HG02763 (cell line): ENCODE measurements around the gene UBE2J2.

Experiments used
- ATAC-seq: cut with Tn5 transposase; IDR thresholded peaks from one replicate; pipeline ENCODE4 v1.9.1; 2021; ENCODE audit warnings: mild to moderate bottlenecking, moderate library complexity; ENCODE audit not compliant: unreplicated experiment

UBE2J2 gene

DNA sequence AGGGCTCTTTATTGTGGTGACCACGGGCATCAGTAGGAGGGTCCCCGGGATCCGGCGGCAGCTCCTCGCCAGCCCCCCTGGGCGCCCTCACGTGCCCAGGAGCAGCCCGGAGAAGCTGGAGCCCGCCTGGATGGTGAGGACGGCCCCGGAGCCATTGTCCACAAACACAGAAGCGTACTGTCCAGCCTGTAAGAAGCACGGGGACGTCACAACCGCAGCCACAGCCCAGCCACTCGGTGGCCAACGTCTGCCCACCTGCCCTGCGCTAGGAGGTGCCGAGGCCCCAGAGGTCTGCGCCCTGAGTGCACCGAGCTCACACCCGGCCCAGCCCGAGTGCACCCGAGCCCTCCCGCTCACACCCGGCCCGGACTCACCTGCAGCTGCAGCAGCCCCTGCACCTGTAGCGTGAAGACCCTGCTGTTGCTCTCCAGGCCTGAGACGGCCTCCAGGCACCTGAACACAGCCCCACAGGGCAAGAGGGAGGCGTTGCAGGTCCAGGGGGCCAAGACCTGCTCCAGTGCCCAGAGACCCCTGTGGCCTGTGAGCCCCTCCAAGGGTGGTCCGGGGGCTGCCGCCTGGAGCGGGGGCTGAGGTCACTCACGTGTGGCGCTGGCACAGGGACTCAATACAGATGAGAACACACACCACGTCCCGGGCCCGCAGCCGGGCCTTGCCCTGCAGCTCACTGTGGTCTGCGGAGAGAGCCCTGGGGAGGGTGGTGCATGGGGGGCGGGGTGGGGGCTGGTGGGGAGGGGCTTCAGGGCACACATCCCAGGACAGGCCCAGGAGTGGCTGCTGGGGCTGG is 31.0 kb downstream of the UBE2J2 start:
- no peak for ATAC-seq

DNA sequence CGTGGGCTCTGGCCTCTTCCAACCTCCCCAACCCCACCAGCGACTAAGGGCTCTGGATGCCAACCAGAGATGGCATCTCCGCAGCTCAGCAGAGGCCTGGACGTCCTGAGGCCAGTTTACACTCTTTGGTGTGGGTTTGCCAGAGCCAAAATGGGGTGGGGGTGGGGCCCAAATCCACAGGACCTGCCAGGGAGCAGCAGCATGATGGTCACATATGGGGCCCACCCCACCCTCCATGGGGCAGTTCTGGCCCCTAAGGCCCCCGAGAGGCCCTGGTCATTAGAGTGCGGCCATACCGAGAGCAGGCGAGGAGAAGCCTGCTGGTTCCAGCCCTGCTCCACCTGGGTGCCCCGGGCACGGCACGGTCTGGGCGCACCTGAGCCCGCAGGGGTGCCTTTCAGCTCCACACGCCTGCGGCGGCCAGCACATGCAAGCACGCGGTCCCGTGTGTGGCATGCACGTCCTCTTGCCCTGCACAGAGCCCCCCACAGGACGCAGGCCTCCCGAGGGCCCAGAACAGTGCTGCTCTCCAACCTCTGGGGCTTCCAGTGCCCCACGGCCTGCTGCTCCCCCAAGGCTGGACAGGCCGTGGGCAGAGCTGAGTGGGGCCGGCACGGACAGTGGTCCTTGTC is 31.9 kb downstream of the UBE2J2 start:
- no peak for ATAC-seq

DNA sequence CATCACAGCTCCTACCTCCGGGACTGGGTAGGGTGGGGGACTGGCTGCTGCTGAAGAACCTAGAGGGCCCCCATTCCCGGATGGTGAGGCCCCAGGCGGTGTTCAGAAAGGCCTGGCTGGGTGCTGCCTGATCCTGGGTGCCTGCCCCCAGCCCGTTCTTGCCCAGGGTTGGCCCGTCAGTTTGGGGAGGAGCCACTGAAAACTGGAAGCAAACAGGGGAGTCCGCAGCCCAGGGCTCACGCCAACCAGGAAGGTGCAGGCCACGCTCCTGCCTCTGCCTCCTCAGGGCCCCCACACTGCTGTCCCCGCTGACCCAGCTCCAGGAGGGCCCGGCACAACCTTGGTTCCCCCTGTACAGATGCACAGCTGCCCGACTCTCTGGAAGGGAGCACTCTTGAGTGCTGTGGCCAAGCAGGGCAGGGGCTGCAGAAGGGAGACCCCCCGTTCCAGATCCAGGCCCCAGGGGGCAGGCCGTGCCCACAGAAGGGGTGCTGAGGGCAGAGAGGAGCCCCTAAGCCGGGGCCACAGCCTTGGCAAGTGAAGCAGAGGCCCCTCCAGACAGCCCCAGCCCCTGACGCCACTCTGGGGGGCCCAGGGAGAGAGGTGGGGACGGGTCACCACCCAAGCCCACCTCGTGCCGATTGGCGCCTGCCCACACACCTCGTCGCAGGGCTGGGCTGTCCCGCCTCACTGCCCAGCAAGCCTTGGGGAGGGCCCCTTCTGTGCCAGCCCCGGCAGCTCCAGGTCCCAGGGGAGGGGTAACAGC is 32.6 kb downstream of the UBE2J2 start:
- no peak for ATAC-seq

DNA sequence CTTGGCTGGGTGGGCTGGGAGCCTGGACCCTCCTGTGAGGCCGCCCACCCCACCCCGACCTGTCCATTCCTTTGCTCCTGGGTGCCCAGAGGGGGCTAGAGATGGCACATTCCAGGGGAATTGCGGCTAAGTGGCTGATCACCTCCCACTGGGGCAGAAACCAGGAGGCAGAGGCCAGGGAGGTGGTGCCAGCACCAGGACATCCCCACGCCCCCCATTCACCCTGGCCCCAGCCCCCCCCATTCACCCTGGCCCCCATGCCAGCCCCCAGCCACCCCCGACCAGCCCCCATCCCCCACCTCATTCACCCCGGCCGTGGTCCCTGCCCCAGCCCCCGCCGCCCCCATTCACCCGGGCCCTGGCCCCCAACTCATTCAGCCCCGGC is 33.3 kb downstream of the UBE2J2 start:
- no peak for ATAC-seq

DNA sequence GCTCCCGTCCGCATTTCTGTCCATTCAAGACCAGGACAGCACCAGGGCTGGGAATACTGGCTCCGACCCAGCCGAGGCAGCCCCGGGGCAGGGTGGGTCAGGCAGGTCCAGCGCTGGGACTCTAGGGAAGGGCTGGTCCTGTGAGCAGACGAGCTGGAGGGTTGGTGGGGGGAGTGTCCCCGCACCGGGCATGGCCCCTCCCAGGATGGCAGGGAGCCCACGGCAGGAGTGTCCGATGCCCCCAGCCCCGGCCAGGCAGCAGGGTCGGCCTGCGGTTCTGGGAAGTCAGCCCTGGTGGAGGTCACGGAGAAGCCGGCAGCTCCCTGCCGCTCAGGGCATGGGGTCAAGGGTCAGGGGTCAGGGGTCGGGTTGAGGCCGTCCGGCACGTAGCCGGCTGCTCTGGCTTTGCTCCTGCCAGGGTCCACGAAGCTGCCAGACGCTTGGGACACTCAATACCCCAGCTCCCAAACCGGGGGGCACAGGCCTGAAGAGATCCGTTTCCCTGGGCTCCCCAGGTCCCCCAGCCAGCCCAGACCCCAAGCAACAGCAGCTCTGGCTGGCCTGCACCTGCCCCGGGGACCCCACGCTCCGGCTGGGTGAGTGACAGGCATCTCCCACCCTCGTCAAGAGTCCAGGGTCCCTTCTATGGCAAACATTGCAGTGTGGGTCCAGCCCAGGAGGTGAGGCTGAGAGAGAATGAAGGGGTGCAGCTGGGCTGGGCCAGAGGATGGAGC is 33.9 kb downstream of the UBE2J2 start:
- ATAC-seq, result no peak

DNA sequence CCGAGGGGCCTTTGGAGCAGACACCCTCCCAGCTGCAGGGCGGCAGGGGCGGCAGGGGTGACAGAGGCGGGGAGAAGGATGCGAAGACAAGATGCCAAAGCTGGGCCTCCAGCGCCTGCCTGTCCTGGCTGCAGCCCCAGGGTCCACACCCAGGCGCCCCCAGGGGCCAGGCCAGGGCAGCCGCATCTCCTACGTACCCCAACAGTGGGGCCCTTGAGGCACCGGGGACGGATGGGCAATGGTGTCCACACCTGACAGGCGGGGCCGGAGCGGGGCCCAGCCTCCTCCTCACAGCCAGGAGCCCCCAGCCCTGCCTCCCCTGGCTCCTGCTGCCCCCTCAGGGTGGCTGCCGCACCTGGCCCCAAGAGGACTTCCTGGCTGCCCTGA is 34.4 kb downstream of the UBE2J2 start:
- ATAC-seq, result no peak

DNA sequence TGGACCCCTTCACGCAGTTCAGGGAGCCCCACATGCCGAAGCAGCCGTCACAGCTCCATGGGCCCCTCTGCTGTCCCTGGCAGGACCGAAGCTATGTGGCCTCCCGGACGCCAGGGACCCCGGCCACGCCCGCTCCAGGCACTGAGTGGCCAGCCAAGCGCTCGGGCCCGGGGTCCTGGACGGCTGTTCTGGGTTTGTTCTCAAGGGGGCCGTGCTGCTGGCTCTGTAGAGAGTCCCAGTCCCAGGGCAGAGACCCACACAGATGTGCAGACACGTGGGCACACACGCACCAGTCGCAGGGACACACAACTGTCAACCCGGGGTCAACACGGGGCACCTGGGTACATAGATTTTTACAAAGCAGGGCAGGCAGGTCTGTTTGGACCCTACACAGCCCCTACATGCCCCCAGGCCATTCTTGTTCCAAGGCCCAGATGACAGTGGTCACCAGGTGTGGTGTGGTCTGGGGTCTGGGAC is 34.9 kb downstream of the UBE2J2 start:
- ATAC-seq, result no peak

DNA sequence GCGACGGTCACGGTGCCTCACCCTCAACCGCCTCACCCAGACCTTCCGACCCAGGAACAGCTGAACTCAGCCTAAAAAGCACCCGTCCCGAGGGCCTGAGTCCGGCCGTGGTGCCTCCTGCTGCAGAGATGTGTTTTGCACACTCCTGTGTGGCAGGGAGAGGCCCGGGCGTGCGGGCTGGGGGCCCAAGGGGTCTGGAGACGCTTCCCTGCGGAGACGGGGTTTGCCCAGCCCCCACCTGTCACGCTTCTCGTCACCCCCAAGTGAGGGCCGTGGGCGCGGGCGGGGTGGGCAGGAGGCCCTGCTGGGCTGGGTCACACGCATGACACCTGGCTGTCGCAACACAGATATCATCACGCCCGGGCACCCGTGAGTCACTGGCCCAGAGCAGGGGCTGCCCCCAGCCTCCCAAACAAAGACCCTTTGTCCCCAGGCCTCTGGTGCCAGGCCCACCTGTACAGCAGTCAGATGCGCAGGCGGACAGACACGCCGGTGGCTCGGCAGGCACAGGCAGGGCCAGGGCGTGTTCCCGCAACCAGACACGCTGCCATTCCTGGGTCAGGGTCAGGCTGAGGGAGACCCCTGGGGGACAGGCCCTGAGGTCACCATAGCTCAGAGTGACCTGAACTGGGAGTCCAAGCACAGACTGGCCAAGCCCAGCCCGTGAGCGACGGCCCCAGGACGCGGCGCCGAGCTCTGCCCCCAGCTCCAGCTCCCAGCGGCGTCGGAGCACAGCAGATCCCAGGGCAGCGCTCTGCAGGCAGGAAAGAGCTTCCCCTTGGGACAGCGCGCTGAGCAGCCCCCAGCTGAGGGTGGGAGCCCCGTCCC is 35.6 kb downstream of the UBE2J2 start:
- ATAC-seq, result no peak

DNA sequence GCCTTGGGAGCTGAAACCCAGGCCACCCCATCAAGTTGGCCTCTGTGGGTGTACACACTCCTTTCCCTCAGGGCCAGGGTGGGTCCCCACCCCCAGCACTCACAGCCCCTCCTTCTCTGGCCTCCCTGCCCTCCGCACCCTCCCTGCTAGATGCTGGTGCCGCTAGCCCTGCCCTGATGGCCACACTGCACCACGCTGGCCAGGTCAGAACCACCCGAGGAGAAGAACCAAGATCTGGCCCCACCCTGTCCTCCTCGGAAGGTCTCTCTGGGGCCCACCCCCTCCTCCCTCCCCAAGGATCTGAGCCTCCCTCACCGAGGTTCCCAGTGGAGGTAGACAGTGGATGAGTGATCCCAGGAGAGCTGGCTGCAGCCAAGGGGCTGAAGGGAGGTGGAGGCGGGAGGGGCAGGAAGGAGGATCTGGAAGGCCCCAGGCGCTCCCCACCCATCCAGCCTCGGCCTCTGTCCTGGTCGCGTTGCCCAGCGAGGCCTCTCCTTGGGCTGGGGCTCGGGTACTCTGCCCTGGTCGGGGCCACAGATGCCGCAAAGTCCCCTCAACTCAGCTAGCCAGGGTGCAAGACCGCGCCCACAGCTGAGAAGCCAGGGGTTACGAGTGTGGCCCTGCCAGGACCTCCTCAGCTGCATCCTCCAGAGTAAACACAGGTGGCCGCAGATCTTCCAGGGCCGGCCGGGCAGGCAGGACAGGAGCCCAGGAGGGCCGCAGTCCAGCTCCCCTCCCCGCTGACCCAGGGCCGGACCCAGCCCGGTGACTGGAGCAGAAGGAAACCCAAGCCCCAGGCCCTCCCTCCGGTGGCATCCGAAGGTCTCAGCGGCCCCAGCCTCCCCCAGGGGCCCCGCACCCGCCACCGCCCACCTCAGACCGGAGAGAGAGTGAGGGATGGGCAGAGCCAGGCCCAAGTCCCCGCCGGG is 36.4 kb downstream of the UBE2J2 start:
- ATAC-seq, result no peak

DNA sequence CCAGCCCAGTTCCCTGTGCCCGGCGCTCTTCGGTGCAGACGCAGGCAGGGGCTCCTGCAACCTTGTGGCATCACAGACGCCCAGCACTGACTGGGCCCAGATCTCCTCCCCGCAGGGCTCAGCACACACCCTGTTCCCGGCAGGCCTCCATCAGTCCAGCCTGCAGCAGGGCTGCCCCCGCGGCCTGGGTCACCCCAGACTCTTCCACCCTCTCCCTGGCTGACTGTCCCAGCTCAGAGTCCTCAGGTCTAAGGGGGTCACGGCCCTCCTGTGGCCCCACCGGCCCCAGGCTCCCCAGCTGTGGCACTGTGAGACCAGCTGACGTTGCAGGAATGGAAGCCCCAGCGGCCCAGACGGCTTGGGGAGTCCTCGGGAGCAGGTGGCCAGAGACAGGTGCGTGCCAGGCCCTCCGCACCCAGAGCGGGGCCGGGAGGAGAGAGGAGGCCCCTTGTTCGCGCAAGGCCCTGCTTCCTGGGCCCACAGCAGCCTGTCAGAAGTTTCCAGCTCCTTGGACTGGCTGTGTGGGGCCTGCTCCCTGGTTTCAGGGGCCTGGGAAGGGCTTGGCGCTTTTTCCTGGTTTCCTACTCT is 37.4 kb downstream of the UBE2J2 start:
- ATAC-seq, result no peak

DNA sequence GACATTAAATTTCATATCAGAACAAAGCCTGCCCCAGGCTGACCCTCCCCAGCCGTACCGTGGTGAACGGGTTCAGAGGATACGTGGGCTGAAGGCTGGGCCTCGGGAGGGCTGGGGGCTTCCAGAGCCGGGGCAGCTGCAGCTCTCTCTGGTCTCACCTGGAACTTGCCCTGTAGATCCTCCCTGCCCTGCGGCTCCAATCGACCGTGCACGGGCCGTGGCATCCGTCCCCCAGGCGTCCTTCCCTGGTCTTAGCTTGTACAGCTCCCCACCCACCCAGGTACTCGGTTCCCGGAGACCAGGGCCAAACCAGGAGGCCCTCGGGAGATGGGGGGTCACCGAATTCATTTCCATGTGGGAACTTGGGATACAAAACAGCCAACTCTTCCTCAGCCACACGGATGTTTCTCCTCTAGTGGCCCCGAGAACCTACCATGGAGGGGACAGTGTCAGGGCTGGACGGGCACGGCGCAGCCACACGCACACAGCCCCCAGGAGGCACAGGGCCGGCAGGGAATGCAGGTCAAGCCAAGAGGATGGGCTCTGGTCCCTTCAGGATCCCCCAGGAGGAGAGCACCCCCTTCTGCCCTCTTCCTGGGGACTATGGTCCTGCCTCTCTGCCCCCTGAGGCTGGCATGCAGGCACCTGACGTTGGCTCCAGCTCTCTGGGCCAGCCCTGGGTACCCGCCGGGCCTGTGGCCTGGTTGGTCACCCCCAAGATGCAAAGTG is 38.5 kb downstream of the UBE2J2 start:
- ATAC-seq, result no peak

DNA sequence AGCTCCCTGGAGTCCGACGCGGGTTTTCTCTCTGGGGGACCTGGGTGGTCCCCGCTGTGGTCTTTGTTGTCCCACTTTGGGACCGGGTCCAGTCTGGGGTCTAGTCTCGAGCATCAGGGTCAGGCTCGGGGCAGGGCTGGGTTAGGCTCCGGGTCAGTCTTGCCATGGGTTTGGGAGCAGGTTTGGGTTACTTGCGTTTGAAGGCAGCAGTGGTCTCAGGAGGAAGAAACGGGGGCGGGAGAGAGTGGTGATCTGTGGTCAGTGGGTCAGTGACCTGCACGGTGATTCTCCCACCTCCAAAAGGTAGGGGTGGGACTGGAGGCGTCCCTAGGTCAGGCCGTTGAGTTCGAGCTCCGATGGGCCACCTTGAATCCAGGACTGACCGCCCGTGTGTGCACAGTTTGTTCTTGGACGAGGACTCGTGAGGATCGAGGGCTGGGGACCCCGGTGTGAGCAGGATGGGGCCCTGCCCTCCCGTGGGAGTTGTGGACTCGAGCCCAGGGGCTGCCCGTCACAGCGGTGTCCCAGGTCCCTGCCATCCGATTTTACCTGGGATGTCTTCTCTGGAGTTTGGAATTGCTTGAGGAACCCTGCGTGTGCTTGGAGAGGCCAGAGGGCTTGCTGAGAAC is 39.4 kb downstream of the UBE2J2 start:
- no peak for ATAC-seq

DNA sequence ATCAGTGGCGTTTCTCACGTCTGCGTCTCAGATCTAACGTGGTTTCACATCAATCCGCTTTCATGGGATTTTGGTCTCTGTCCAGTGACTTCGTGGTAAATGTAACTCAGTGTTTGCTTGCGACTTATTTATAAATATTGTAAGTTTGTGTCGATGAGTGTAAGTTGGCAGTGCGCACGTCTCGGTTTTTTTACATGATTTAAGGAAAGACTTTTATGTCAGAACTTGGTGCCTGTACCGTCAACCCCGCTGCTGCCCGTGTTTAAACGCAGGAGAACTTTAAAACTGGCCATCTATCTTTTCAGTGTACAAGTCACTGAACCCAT is 40.1 kb downstream of the UBE2J2 start:
- no peak for ATAC-seq

DNA sequence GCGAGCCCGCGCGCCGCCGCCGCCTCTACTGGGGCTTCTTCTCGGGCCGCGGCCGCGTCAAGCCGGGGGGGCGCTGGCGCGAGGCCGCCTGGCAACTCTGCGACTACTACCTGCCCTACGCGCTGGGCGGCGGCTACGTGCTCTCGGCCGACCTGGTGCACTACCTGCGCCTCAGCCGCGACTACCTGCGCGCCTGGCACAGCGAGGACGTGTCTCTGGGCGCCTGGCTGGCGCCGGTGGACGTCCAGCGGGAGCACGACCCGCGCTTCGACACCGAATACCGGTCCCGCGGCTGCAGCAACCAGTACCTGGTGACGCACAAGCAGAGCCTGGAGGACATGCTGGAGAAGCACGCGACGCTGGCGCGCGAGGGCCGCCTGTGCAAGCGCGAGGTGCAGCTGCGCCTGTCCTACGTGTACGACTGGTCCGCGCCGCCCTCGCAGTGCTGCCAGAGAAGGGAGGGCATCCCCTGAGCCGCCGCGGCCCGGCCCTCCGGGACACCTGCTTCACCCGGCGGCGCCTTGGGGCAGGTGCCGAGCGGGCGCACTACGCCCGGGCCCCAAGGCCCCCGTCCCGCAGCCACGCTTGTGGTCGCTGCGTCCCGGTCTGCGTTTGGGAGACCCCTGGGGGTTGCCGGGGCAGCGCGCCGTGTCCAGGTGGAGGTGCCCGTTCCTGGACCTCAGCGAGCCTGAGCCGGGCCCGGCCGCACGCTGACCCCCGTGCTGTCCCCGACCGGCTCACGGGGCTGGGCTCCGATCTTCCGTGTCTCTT is 40.7 kb downstream of the UBE2J2 start:
- no peak for ATAC-seq

DNA sequence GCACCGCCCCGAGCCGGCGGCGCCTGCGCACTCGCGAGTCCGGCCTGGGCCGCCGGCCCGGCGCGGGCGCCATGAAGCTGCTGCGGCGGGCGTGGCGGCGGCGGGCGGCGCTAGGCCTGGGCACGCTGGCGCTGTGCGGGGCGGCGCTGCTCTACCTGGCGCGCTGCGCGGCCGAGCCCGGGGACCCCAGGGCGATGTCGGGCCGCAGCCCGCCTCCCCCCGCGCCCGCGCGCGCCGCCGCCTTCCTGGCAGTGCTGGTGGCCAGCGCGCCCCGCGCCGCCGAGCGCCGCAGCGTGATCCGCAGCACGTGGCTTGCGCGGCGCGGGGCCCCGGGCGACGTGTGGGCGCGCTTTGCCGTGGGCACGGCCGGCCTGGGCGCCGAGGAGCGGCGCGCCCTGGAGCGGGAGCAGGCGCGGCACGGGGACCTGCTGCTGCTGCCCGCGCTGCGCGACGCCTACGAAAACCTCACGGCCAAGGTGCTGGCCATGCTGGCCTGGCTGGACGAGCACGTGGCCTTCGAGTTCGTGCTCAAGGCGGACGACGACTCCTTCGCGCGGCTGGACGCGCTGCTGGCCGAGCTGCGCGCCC is 41.4 kb downstream of the UBE2J2 start, which contains the start of gene B3GALT6:
Gene B3GALT6 (plus strand): TSS at position 30 of the 588 bp plus-strand sequence. CDS start 42 bp downstream, at position 72.
- ATAC-seq, result no peak

DNA sequence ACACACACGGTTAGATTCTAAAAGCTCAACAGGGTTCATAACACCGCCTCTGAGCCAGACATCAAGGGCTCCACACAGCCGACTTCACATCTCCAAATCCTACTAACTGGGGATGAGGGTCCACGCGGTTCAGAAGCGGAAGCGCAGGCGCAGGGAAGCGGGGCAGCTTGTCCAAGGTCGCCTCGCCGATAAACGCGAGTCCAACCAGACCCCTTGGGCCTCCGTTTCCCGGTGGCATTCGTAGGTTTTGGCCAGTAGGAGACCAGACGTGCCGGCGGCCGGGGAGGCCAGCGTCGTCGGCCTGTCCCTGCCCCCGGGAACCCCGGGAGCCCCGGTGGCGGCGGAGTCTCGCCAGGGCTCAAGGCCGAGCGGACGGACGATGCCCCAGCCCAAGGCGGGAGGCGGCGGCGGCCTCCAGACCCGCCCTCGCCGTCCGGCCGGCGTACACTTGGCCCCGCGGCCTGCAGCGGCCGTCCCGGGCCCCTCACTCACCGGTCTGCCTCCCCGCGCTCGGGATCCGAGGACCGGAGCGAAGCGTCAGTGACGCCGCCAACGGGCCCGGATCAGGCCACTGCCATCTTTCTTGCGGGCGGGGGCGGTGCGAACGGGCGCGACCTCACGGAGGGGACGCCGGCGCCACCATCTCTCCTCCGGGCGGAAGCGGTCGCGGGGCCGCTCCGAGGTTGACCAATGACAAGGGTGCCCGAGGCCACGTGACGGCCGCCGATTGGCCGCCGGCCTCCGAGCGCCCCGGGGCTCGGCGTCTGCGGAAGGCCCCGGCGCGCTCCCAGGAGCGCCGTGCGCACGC is 42.0 kb downstream of the UBE2J2 start, which contains the start of gene SDF4:
Gene SDF4 (minus strand): TSS at position 602 of the 808 bp plus-strand sequence. CDS start 3,229 bp downstream, outside the sequence.
- peak; percentile 92 for ATAC-seq
